ENCODE measurements around the gene ATG7.

ATG7 gene, protein sequence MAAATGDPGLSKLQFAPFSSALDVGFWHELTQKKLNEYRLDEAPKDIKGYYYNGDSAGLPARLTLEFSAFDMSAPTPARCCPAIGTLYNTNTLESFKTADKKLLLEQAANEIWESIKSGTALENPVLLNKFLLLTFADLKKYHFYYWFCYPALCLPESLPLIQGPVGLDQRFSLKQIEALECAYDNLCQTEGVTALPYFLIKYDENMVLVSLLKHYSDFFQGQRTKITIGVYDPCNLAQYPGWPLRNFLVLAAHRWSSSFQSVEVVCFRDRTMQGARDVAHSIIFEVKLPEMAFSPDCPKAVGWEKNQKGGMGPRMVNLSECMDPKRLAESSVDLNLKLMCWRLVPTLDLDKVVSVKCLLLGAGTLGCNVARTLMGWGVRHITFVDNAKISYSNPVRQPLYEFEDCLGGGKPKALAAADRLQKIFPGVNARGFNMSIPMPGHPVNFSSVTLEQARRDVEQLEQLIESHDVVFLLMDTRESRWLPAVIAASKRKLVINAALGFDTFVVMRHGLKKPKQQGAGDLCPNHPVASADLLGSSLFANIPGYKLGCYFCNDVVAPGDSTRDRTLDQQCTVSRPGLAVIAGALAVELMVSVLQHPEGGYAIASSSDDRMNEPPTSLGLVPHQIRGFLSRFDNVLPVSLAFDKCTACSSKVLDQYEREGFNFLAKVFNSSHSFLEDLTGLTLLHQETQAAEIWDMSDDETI

DNA sequence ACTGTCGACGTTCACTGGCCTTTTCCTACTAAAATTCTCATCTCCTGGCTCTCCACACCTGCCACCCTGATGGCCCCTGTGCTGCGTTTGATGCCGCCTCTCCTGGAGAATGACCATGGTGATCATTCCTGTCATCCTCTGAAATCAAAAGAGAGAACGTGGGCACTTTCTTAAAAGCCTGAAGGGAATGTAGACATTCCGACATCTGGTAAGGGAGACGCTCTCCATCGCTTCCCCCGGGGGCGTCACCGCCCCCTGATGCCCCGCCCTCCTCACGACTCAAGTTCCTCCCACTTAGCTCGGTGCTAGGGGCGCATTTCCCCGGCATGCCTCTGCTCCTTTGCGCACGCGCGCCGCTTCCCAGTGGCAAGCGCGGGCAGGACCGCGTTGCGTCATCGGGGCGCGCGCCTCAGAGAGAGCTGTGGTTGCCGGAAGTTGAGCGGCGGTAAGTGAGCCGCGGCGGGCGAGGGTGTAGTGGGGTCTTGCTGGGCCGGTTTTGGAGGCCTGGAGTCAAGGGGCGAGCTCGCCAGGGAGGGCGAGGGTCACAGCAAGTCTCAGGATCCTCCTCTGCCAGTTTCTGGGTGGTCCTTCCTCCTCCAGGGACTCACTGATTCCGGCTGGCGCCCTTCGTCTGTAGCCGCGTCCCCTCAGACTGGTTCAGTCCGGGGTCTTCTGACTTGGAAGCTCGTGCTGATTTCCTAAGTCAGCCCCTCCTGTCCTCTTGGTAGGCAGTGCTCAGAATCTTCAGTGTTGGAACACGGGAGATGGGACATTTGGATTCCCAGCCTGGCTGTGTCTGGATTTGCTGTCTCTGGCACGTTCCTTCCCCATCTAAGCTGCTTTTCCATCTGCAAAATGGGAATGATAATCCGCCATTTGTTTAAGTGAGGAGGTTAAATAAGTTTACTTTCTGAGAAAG lies at the start of gene ATG7:
Gene ATG7 (plus strand): TSS at position 412 of the 919 bp plus-strand sequence. CDS start 26,299 bp downstream, outside the sequence.
- DNase-seq: peak; percentile 58

DNA sequence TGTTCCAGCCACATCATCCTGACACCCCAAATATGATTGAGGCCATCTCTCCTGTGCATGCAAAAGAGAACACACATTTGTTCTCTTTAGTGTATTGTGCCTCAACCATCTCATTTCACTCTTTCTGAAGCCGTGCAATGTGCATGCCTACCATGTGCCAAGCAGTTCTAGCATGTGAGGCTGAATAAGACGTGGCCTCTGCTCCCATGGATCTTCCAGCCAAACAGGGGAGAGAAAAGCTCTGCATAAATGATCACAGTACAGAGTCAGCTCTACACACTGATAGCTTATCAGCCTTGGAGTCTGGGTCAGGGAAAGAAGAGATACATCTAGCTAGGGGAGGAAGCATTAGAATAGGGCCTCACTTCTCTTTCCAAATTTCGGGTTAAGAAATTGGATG lies 48.2 kb upstream of the ATG7 start:
- DNase-seq: no peak

DNA sequence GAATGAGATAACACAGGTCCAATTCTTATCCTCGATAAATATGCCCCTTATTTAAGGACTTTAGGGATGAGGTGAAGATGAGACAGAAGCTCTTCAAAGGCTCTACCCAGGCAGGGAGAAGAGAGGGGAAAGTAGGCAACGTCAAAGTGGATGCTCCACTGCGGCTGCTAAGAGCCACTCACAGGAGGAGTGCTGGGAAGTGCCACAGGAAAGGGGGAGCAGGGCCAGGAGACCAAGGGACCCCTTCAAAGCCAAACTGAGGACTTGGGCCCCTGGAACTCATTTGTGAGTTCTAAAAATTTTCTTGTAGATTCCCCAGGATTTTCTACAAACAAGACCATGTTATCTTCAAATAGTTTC lies 47.3 kb upstream of the ATG7 start:
- no peak for DNase-seq

DNA sequence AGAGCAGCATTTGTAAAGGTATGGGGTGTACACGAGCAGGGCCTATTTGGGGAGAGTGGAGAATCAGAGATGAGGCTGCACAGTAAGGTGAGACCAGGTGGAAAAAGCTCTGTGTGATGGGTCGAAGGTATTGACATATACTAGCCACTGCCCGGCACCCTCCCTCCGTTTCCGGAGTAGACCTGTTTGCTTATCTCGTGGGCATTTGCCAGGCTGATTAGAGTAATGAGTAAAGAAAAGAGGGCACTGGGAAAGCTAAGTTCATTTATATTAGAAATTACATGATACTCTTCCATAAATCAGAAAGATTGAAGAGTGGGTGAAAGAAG lies 46.2 kb upstream of the ATG7 start:
- DNase-seq: no peak

DNA sequence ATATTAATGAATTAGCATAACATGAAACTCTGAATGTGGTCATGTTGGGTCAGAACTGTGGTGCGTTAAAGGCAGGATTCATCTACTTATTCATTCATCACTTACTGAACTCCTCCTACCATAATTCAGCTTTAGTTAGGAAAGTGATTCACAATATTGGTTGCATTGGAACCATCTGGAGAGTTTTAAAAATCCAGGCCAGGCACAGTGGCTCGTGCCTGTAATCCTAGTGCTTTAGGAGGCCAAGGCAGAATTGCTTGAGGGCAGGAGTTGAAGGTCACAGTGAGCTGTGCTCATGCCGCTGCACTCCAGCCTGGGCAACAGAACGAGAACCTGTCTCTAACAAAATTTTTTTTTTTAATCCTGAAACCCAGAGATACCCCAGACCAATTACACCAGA lies 44.2 kb upstream of the ATG7 start:
- no peak for DNase-seq

DNA sequence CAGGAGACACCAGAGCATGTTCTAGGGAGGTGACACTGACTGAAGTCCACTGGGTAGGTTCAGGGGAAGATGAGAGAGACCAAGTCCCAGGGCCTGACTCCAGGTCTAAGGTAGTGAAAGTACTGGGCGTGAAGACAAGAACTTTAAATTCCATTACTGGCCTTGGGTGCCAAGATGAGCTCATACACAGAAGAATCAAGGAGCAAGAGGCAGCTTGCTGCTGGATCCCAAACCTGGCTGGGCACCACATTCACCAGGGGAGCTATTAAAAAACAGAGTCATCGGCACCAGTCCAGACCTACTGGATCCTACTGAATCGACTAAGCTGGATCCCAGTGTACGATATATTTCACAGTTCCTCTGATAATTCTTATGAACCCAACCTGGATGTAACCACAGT lies 42.1 kb upstream of the ATG7 start:
- no peak for DNase-seq

DNA sequence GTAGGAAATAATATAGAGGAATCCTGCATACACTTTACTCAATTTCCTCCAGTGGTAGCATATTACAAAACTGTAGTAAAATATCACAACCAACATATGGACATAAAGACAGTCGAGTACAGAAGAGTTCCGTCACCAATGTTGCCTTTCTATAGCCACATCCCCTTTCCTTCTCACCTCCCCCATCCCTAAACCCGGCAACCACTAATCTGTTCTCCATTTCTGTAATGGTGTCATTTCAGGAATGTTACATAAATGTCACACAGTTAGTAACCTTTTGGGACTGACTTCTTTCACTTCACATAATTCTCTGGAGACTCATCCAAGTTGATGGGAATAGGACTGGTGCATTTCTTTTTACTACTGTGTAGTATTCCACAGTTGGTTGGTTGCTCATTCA lies 41.4 kb upstream of the ATG7 start:
- no peak for DNase-seq

DNA sequence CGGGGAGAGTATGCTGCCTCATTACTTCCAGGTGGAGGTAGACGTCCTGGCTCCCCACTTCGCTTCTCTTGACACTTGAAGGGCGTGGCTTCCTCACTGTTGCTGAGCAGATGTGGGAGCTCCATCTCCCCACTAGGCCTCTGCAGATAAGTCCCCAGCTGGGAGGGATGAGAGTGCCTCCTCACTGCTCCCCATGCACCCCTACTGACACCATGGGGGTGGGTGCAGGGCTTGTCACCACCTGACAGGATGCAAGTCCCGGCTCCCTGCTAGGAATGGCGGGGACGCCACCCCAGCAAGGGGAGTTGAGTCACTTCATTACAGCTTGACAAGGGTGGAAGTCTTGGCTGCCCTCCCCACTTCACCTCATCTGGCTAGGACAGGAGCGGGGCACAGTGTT lies 36.8 kb upstream of the ATG7 start:
- DNase-seq: no peak

DNA sequence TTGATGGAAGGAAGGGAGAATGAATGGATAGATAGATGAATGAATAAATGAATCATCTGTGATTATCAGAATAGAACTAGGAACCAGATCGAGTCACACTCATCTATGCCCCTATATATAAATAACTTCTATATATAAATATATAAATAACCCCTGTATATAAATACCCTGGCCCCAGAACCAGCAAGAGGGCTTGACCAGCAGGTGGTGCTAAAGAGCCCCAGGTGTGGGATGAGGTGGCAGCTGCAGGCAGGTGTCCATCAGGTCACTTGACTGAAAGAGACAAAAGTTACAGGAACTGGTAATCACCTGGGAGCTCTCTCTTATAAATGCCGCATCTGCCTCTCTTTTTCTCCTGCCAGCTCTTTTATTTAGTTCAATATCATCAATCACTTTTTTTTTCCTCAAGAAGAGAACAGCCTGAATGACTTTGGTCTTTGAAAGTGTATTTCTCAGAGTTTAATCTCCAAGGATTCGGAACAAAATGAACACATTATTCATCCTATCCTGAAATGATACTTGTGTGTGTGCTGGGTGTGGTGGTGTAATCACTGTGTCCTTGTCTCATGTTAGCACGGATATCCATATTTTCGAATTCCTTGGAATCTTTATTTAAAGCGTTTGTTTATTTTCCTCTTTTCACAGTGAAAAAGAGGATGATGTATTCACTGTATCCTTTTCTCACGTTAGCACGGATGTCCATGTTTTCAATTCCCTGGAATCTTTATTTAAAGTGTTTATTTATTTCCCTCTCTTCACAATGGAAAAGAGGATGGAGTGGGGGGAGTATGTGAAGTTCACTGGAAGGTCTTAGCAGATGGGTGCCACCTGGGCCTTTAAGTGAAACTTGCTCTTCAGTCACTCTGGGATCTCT lies 35.4 kb upstream of the ATG7 start:
- no peak for DNase-seq

DNA sequence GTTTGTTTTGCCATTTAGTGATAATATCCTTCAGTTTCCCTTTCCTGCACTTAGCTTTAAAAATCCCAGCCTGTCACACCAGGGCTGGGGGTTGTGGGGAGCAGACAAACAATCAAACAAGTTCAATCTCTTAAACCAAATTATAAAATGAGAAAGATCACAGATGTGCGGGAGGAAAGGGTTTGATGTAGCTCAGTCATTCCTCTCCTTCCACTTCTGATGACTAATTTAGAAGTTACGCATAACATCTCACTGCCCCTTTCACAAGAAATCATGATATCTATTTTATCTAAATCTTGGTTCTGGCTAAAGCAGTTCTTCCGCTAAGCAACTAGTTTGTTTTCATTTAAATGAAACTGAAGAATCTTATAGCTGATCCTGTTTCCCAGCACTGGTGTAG lies 34.1 kb upstream of the ATG7 start:
- DNase-seq: no peak

DNA sequence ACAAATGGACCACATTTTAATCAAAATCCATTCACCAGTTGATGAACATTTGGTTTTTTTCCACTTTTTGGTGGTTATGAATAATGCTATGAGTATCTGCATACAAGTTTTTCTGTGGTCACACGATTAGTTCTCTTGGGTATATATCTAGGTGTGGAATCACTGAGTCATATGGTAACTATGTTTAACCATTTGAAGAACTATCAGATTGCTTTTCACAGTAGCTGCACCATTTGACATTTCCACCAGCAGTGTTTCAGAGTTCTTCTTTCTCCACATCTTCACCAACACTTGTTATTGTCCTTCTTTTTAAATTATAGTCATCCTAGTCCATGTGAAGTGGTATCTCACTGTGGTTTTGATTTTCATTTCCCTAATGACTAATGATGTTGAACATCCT lies 33.3 kb upstream of the ATG7 start:
- no peak for DNase-seq

DNA sequence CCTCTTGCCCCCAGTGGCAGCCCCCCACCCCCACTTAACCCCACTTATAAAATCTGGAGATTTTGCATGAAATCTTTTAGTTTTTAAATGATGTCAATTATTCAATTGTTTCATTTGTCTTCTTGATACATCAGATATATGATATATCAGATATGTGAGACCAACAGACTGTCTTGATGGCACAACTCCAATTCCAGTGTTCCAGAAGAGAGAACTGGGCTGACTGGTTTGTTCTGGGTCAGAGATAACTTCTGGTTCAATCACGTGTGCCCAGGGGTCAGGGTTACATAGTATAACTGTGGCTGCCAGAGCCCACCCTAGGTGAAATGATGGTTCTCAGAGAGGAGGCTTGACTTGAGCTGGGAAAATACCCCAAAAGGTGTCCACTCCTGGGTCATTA lies 32.4 kb upstream of the ATG7 start:
- DNase-seq: no peak

DNA sequence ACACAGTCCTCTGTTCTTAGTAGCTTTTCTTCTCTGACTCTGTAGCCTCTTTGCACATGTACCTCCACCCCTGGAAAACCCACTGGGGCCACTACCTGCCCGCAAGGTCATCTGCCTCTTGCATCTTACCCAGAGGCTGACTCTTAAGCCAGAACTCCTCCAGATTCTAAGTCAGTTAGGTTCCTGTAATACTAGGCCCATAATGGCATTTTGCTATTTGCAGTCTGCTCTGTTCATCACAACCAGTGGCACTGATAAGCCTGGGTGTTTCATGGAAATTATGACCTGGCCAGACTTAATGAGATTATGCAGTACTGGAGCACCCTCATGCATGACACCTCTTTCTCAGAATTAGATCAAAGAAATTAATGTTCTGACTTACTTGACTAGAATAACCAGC lies 31.7 kb upstream of the ATG7 start:
- DNase-seq: no peak

DNA sequence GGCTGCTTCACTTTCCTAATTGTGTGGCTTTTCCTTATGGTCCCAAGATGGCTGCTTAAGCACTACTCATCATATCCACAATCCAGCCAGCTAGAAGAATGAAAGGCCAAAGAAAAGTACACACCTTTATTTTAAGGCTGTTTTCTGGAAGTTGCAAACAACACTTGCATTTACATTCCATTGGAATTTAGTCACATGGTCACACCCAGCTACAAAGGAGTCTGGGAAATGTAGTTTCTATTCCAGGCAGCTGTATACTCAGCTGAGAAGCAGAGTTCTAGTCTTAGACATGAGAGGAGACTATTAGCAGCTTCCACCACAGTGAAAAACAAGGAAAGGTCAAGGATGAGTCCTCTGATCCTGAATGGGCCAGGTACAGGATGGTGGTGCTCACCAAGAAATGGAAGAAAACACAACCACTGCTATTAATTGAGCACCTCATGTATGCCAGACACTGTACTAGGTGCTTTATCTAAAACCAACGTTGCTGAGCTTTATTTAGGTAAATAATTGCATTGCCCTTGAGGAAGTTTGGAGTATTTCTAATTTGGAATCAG lies 28.0 kb upstream of the ATG7 start:
- no peak for DNase-seq

DNA sequence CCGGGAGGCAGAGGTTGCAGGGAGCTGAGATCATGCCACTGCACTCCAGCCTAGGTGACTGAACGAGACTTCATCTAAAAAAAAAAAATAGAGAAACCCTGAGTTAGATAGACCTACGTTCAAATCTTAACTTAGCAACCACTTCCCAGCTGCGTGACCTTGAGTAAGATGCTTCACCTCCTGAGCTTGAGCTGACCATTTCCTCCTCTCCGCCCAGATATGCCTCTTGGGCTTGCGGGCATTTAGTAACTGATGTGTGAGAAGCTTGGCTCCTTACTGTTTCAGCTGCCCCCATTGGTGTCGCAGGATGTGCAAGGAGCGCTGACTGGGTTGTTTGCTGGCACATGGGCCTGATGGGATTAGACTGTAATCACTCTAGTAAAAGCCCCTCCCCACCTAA lies 26.9 kb upstream of the ATG7 start:
- no peak for DNase-seq

DNA sequence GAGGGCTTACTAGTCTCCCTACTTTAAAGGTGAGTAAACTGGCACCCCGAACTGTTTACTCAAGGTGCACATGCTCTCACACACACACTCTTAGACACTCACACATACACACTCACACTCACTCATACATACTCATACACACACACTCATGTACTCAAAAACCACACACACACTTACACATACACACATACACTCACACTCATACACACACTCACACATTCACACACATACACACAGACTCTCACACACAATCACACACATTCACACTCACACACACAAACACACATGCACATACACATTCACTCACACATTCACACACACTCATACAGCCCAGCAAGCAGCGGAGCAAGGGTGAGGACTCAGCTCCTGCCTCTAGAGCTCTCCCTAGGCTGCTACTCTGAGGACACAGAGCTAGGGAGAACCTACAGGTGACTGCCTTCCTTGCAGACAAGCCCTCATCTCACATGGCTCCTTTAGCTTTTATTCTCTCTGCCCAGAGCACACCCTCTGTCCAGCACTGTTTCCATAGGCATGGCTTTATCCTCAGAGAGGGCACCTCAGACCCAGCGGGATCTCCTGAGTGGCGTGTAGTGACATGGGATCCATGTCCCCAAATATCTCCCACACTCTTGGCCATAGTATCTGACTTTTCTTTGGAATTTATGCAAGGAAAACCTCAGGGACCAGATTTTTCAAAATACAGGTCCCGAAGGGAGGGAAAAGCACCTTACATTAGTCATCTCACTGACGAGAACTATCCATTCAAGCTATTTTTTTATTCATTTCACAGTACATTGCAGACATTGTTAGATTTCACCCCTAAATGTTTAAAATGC lies 26.2 kb upstream of the ATG7 start:
- no peak for DNase-seq

DNA sequence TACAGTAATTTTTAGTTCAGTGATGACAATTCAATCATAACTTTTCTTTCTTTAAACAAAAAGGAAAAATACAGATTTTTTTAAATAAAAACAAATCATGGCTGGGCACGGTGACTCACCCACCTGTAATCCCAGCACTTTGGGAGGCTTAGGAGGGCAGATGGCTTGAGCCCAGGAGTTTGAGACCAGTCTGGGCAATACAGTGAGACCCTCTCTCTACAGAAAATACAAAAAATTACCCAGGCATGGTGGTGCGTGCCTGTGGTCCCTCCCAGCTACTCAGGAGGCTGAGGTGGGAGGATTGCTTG lies 25.6 kb upstream of the ATG7 start:
- no peak for DNase-seq

DNA sequence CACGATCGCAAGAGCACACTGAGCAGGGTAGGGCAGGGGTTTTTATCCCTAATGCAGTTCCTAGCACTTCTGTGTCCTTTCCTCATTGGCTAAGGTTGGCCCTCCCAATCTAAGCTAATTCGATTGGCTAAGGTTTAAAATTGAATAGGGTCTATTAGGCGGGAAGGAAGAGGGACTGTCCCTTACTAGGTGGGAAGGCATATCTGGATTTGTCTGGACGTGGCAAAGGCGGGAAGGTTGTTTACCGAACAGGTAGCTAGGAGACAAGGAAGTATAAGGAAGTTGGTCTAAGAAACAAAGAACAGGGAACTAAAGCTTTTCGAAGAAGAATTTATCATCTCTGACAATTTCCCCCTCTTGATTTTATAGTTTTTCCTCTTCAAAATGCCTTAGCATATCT lies 24.8 kb upstream of the ATG7 start:
- no peak for DNase-seq

DNA sequence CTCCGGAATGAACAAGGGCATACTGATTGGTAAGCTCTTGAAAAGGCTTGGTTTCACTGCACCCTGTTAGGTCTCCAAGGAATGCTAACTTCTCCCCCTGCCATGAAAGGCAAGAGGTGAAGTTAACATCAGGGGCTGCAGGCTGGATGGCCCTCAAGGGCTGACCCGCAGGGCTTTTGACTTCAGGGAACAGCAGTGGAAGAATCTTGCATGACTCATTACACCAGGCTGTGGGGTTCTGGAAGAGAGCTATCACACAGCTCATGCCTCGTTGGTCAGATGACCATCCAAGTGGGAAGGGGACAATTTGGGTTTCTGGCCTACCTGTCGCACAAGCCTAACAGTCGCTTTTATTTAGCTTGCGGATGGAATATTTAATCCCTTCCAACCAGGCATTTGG lies 23.6 kb upstream of the ATG7 start:
- DNase-seq: no peak

DNA sequence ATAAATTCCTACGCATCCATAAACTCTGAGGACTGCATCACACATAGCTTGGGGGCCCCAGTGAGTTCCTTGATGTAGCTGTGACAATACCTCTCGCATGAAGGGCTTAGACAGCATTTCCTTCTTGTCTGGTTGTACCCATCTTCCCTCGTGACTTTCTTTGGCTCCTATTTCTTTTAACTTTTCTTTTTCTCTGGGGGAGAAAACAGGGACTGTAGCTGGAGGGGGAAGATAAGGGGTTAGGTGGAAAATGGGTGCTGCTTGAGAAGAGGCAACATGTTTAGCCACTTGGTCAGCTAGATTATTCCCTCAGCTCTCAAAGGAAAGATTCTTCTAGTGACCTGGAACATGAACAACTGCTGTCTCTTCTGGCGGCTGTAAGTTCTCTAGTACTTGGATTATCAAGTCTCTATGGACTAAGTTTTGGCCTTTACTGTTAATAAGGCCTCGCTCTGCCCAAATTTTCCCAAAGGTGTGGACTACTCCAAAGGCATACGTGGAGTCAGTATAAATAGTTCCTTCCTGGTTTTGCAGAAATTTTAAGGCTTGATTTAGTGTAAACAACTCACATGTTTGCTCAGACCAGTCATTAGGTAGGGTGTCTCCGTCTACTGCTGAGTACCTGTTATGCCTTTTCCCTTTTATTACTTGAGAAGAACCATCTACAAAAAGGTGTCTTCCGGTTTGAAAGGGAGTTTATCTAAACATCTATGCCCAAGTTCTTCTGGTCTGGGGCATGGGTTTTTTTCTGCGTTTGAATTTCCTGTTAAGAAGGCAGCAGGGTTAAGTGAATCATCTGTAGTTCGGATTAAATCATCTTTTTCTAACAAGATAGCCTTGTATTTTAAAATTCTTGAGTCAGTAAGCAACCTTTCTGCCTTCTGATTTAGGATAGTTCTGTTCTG lies 21.0 kb upstream of the ATG7 start:
- no peak for DNase-seq

DNA sequence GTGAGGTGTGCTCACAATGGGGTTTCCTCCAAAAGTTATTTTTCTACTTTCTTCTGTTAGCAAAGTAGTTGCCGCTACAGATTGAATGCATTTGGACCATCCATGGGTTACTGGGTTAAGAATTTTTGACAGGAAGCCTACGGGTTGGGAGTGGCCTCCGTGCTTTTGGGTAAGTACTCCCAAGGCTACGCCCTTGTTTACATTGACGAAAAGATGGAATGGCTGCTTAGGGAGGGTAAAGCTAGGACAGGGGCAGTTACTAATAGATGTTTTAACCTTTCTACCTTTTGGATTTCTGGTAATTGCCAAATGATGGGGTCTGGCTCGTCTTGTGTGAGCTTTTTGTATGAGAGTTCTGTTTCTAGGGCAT lies 20.4 kb upstream of the ATG7 start:
- DNase-seq: no peak
